Keratinocyte (primary cell): ENCODE data around the gene PXDN. TPM values are rescaled to one million over a fixed set of nuclear protein-coding genes. Genes with fewer than 3 reads are reported as not detected.

ENCODE experiments used
- DNase-seq: peaks from one replicate; pipeline ENCODE4 v3.0.0-alpha.2; 2011; ENCODE audit warnings: low read depth, missing footprints, low spot score
- FAIRE-seq: peaks from 2 replicates; lab custom pipeline; 2011; peaks lifted over from hg19 to GRCh38; lab: Jason Lieb, UNC
- H2AFZ ChIP-seq: 2 replicates; pipeline ENCODE4 v1.6.0; 2012; ENCODE audit warnings: low read length, control low read depth, inconsistent platforms; ENCODE audit not compliant: control insufficient read depth
- H3K27ac ChIP-seq: 2 replicates; pipeline ENCODE4 v1.5.1; 2011; ENCODE audit warnings: low read length; ENCODE audit not compliant: control insufficient read depth, insufficient read depth
- H3K27me3 ChIP-seq: 3 replicates; pipeline ENCODE4 v1.6.0; 2011; ENCODE audit warnings: low read length; ENCODE audit not compliant: control insufficient read depth, insufficient read depth; ENCODE audit errors: extremely low read depth
- H3K36me3 ChIP-seq, 2 experiments: 2 replicates in 1 of 2; 3 replicates in 1 of 2; pipeline ENCODE4 v1.5.1; 2011; ENCODE audit warnings: low read length in 2 of 2, mild to moderate bottlenecking in 1 of 2; ENCODE audit not compliant: control insufficient read depth in 2 of 2, insufficient read depth in 2 of 2; ENCODE audit errors: extremely low read depth in 1 of 2
- H3K4me1 ChIP-seq: 3 replicates; pipeline ENCODE4 v1.5.1; 2011; ENCODE audit warnings: low read length; ENCODE audit not compliant: control insufficient read depth, insufficient read depth; ENCODE audit errors: extremely low read depth
- H3K4me2 ChIP-seq: 3 replicates; pipeline ENCODE4 v1.6.0; 2011; ENCODE audit warnings: low read depth, low read length; ENCODE audit not compliant: control insufficient read depth, insufficient read depth; ENCODE audit errors: extremely low read depth
- H3K4me3 ChIP-seq, 3 experiments: fragments of 200-600 bp in 1 of 3; sonication (generic) in 1 of 3; 2 replicates in 2 of 3; 3 replicates in 1 of 3; pipeline ENCODE4 v1.5.1; 2011 to 2016; ENCODE audit warnings: low read length in 3 of 3, mild to moderate bottlenecking in 3 of 3, control low read depth in 2 of 3, inconsistent platforms in 1 of 3, low read depth in 1 of 3, mixed read lengths in 1 of 3, mixed run types in 1 of 3, moderate library complexity in 1 of 3; ENCODE audit not compliant: control insufficient read depth in 2 of 3, insufficient read depth in 2 of 3; ENCODE audit errors: extremely low read depth in 1 of 3
- H3K79me2 ChIP-seq: 2 replicates; pipeline ENCODE4 v1.6.0; 2012; ENCODE audit warnings: low read length; ENCODE audit not compliant: control insufficient read depth, insufficient read depth
- H3K9ac ChIP-seq: 3 replicates; pipeline ENCODE4 v1.6.0; 2011; ENCODE audit warnings: low read length; ENCODE audit not compliant: control insufficient read depth, insufficient read depth; ENCODE audit errors: extremely low read depth
- H3K9me1 ChIP-seq: 3 replicates; pipeline ENCODE4 v1.6.0; 2011; ENCODE audit warnings: low read length; ENCODE audit not compliant: control insufficient read depth, insufficient read depth; ENCODE audit errors: extremely low read depth
- H3K9me3 ChIP-seq: 2 replicates; pipeline ENCODE4 v1.5.1; 2012; ENCODE audit warnings: low read depth, low read length; ENCODE audit not compliant: control insufficient read depth
- H4K20me1 ChIP-seq: 3 replicates; pipeline ENCODE4 v1.6.0; 2011; ENCODE audit warnings: low read length; ENCODE audit not compliant: control insufficient read depth, insufficient read depth; ENCODE audit errors: extremely low read depth
- CTCF ChIP-seq, 3 experiments: IDR thresholded peaks in 1 of 3; conservative IDR thresholded peaks in 1 of 3; optimal IDR thresholded peaks in 1 of 3; 2 replicates in 2 of 3; 3 replicates in 1 of 3; pipeline versions ENCODE3 to v1.5.1; 2011; ENCODE audit warnings: low read length in 3 of 3, mild to moderate bottlenecking in 3 of 3, moderate library complexity in 2 of 3, control low read depth in 1 of 3, inconsistent platforms in 1 of 3; ENCODE audit not compliant: insufficient read depth in 2 of 3; ENCODE audit errors: extremely low read depth in 1 of 3
- EZH2 ChIP-seq: IDR thresholded peaks from one replicate; pipeline ENCODE4 v1.6.1; 2012; ENCODE audit warnings: inconsistent platforms, mild to moderate bottlenecking, low read length, moderate library complexity
- dilution Hi-C: fragments of 300-500 bp; cut with MboI; formaldehyde crosslinking; loops from one replicate; pipeline ENCODE4 v1.7.0; 2020; ENCODE audit warnings: low sequenced_read_pairs; ENCODE audit not compliant: extremely low pct_ligation_motif_present
- polyA plus RNA-seq, 5 experiments: library from polyadenylated mRNA; depleted of rRNA in 3 of 5; stranded (reverse) in 3 of 5; stranded (forward) in 1 of 5; unstranded in 1 of 5; fragments of >200 nt; gene quantifications; 1 replicate in 1 of 5; 2 replicates in 3 of 5; 3 replicates in 1 of 5; pipeline versions ENCODE4 v1.2.1 to v1.2.3, GENCODE V29; 2011 to 2012; ENCODE audit warnings: missing spikeins in 2 of 5, low read depth in 1 of 5, low replicate concordance in 1 of 5

PXDN gene
- polyA plus RNA-seq, 1 donor (not counting 4 experiments of a cell fraction or from before 2014, with no cell fraction given) = 36.7 TPM

DNA sequence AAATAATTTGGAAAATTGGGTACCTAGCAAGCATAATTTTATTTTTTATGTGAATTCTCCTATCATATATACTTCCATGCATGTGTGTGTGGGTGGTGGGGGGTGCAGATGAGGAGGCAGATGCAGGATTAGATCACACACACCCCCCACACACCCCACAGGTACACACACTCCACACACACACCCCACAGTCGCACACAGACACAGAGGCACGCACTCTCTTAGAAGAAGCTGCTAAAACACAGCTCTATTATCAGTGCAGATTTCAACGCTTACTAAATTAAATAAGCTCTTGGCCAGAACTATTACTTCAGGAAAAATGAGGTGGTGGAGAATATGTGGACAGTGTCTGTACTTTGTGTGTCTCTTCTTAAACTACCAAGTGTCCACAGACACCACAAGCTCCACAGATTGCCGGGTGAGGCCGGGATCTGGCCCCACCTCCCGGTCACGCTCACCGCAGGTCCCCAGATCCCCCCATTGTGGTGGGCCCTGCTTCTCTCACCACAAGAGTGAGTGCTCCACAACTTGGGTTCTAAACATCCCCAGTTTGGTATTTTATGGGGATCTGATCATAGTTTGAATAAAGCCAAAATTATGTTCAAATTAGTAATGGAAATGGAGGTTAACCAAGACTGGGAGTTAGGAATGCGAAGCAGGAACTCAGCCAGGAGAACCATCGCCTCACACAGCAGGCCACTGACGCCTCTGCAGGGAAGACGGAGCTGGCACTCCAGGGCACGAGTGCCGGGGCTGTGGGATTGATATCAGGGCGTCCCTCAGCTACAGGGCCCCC, 102.1 kb downstream of the PXDN start:
- H4K20me1 ChIP-seq = no peaks in the 10 kb centered on the region
- H3K79me2 ChIP-seq = no peaks in the 10 kb centered on the region
- no peak for TF ChIP-seq EZH2
- TF ChIP-seq CTCF (optimal IDR thresholded peaks at IDR 0.05 in 1 of 3, IDR thresholded peaks at IDR 0.05 in 1 of 3, conservative IDR thresholded peaks at IDR 0.05 in 1 of 3; ENCODE audit: extremely low read depth in 1 of 3, insufficient read depth in 2 of 3, low read length in 3 of 3) = no peak
- no peaks in the 10 kb centered on the region for H3K9me1 ChIP-seq
- H2AFZ ChIP-seq = no peak overlapping the region
- no peak overlapping the region for H3K4me2 ChIP-seq
- dilution Hi-C loops = no loop called here
- H3K4me1 ChIP-seq = peaks cover 7% of the 10 kb centered on the region
- no peak overlapping the region for H3K9ac ChIP-seq
- no peak overlapping the region for H3K27ac ChIP-seq
- H3K27me3 ChIP-seq = no peaks in the 10 kb centered on the region
- DNase-seq = no peak
- no peak for FAIRE-seq
- no peaks in the 10 kb centered on the region for H3K9me3 ChIP-seq
- H3K36me3 ChIP-seq = peaks cover 5 to 10% of the 10 kb centered on the region in 2 experiments
- no peak overlapping the region for H3K4me3 ChIP-seq

DNA sequence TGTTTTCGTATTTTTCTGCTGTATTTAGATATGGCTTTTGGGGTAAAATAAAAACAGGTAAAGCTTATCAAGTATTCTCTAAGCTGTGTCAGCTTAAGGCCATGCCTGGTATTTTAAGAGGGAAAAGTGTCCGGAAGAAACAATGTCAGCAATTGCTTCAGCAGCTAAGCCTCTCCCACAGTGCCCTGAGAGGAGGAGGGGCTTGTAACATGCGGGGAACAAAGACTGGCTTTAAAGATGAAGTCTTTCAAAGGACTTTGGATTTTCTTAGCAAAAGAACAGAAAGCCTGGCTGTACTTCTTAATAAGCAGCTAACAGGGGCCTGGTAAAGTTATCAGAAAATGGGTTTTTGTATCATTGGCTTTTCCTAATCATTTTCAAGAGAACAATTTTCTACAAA, 102.8 kb downstream of the PXDN start:
- H3K9ac ChIP-seq = no peak overlapping the region
- no peaks in the 10 kb centered on the region for H3K27me3 ChIP-seq
- H3K4me1 ChIP-seq = peaks cover 7% of the 10 kb centered on the region
- dilution Hi-C loops = no loop called here
- no peak overlapping the region for H2AFZ ChIP-seq
- H3K79me2 ChIP-seq = no peaks in the 10 kb centered on the region
- no peaks in the 10 kb centered on the region for H3K9me1 ChIP-seq
- no peaks in the 10 kb centered on the region for H3K9me3 ChIP-seq
- TF ChIP-seq EZH2 (no peak), CTCF (optimal IDR thresholded peaks at IDR 0.05 in 1 of 3, IDR thresholded peaks at IDR 0.05 in 1 of 3, conservative IDR thresholded peaks at IDR 0.05 in 1 of 3; ENCODE audit: extremely low read depth in 1 of 3, insufficient read depth in 2 of 3, low read length in 3 of 3) (no peak)
- no peaks in the 10 kb centered on the region for H4K20me1 ChIP-seq
- H3K27ac ChIP-seq = no peak overlapping the region
- H3K36me3 ChIP-seq = peaks cover 5 to 11% of the 10 kb centered on the region in 2 experiments
- no peak overlapping the region for H3K4me2 ChIP-seq
- no peak for FAIRE-seq
- no peak for DNase-seq
- no peak overlapping the region for H3K4me3 ChIP-seq
